ENCODE measurements around the gene CARD8. TPM values are rescaled to one million over a fixed set of nuclear protein-coding genes. Genes with fewer than 3 reads are reported as not detected.
A peak's percentile ranks its signal among the peaks of the same experiment; 100 is the strongest.
"Not testable (repeated sequence)": the region's sequence is repeated elsewhere in the genome, so short reads cannot be mapped to it uniquely, and the experiment has no call there.

The CARD8 gene
- total RNA-seq, 1 donor from 2014 or later: 16.3 TPM

DNA sequence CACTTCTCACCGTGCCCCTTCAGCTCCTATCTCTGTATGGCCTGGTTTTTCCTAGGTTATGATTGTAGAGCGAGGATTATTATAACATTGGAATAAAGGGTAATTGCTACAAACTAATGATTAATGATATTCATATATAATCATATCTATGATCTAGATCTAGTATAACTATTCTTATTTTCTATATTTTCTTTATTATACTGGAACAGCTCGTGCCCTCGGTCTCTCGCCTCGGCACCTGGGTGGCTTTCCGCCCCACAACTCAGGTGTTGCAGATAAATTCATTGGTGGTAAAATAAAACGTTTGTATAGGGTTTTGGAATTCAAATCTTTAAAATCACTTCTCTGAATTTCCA is 4.6 kb upstream of the CARD8 start:
- not testable (repeated sequence) for DNase-seq (ENCODE audit: low read depth)

DNA sequence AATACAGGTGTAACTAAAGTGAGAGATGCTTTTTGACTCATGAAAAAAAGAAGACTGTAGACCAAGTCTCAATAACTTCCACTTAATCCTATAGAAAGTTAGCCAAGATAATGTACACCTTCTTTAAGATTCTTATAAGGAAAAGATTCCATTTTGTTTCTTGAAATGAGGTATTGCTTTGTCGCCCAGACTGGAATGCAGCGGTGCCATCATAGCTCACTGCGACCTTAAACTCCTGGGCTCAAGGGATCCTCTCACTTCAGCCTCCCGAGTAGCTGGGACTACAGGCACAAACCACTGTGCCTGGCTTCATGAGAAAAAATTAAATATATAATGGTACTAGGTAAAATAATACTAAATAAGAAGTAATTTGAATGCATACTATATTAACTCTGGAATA is 3.3 kb upstream of the CARD8 start:
- DNase-seq (ENCODE audit: low read depth): not testable (repeated sequence)

DNA sequence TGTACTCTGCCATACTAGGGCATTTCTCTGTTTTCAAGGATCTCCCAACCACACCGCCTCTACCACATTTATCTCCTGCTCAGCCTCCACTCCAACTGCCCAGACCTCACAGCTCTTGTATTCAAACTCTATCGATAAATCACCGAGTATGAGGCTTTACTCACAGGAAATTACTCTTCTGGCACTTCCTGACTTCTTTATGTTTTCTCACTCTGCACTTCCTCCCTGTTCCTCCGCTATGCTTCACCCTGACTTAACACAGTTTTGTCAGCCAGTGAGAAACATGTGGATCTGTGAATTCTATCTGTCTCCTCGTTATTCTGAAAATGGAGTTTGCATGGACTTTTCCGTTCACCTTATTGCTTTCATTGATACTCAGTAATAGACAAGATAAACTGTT is 2.6 kb upstream of the CARD8 start:
- no peak for DNase-seq (ENCODE audit: low read depth)

DNA sequence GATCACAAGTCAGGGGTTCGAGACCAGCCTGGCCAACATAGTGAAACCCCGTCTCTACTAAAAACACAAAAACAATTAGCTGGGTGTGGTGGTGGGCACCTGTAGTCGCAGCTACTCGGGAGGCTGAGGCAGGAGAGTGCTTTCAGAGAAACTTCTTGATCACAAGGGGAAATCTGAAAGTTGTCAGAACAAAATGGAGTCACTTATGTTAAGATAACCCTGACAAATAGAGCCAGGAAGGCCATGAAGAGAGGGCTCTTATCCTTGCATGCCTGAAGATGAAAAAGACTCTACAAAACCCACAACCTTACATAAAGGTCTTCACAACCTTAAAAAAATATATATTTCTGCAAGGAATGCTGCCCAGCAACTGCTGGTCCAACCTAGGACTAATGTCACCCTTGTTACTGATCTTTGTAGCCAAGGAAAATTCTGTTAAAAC is 1.2 kb downstream of the CARD8 start:
- no peak for DNase-seq (ENCODE audit: low read depth)

DNA sequence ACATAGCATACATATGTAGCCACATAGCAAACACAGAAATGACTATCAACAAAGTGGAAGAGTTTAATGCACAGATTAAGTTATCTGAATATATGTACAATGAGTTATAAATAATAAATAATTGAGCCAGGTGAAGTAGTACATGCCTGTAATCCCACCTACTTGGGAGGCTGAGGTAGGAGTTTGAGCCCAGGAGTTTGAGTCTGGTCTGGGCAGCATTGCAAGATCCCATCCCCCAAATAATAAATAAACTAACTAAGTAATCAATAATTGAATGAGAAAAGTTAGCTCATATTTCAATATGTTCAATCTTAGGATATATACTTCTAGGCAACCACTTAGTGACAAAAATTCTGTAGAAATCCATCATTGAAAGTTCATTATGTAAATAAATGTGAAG is 1.7 kb downstream of the CARD8 start:
- DNase-seq (ENCODE audit: low read depth): no peak

DNA sequence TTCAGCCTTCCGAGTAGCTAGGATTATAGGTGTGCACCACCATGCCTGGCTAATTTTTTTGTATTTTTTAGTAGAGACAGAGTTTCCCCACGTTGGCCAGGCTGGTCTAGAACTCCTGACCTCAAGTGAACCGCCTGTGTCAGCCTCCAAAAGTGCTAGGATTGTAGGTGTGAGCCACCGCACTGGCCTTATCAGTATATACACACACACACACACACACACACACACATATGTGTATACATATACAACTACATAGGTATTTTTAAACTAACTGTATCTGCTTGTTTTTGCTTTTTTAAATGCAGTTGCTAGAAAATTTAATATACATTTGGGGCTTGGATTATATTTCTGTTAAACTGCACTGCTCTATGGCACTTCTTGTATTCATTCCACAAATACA is 3.1 kb downstream of the CARD8 start:
- no peak for DNase-seq (ENCODE audit: low read depth)

DNA sequence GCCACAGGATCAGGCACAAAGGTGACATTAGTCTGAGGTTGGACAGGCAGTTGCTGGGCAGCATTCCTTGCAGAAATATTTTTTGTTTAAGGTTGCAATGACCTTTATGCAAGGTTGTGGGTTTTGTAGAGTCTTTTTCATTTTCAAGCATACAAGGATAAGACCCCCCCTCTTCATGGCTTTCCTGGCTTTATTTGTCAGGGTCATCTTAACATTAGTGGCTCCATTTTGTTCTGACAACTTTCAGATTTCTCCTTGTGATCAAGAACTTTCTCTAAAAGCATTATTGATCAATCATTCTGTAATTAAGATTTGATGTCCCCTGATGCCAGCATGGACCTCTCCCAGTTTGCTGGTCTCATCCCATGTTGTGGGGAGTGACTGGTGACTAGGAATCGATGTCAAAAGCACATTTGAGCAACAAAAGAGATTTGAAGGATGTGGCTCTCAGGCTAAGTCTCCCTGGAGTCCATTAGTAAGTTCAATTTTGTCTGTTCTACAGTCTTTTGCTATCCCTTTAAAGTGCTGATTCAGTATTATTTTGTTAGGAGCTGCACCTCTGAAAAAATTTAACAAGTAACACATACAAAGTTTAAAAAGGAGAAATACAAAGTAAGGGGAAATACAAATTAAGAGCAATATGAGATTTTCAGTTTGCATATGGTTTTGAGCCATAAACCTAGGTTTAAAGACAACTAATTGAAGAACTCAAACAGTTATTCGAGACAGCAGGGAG is 5.3 kb downstream of the CARD8 start:
- no peak for DNase-seq (ENCODE audit: low read depth)

DNA sequence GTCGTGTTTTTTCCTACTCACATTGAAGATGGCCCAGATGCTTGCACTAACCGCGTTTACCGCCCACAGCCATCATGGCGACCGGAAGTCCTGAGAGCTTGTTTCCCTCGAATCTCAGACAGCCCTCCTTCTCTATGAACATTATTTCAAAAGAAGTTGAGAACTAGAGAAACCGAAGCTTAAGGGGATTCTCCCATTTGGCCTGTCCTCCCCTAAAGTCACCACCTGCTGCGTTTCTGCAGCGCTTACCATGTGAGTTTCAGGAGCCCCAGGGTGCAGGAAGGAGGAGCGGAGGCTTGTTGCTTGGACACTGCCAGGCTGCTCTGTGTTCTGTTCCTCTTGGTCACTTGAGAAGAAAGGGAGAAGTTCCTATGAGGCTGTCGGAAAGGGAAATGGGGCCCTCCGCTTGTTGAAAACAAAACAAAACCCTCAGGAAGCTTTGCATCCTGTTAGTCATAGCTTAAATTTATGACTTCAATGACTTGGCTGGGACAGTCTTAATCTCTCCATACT is 6.2 kb downstream of the CARD8 start:
- no peak for DNase-seq (ENCODE audit: low read depth)

DNA sequence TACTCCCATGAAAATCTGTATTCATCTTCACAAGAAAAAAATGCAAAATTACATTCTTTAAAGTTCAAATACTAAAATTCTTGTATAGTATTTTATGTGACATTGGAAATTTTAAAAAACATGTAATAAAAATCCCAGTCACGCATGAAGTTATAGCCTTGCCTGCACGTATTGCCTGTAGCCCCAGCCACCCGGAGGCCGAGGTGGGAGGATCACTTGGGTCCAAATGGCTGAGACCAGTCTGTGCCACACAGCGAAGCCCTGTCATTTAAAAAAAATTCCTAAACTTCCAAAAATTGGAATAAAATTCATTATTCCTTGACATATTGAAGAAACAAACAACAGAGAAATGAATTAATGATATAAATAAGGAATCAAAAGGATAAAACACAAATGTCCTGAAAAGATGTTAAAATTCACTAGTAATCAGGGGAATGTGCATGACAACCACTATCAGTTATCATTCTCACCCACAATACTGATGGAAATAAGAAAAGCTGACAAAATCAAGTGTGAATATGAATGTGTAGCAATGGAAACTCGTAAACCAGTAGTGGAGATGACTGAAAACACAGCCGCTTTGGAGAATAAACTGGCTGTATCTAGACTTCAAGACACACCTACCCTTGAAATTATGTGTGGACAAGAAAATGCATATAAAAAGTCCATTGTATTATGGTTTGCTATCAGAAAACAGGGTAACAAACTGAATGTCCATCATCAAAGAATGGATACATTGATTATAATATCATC is 7.5 kb downstream of the CARD8 start:
- DNase-seq (ENCODE audit: low read depth): no peak

DNA sequence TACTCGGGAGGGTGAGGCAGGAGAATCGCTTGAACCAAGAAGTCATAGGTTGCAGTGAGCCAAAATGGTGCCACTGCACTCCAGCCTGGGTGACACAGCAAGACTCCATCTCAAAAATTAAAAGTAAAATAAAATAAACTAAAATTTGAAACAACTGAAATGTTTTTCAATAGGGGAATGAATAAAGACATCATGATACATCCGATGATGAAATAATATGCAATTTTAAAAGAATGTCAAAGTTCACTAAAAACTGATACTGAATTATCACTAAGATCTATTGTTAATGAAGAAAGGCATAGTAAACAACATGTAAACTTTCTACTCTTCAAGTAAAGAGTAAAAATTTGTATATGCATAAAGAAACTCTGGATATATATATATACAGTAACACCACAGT is 8.5 kb downstream of the CARD8 start:
- DNase-seq (ENCODE audit: low read depth): no peak

DNA sequence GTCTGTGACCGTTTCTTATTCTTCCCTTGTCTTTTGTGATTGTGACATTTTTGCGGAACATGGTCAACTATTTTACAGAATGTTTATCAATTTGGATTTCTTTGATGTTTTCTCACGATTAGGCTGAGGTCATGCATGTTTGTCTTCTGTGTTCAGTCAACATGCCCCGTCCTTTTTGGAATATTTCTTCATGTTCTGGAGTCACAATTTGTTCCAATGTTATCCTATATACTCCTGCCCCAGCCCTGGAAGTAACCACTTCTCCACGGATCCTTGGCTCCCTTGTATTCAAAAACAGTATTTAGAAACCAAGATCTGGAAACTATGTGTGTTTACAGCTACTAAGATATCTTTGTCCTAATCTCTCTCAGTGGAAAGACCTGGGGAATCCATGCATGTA is 9.6 kb downstream of the CARD8 start:
- no peak for DNase-seq (ENCODE audit: low read depth)

DNA sequence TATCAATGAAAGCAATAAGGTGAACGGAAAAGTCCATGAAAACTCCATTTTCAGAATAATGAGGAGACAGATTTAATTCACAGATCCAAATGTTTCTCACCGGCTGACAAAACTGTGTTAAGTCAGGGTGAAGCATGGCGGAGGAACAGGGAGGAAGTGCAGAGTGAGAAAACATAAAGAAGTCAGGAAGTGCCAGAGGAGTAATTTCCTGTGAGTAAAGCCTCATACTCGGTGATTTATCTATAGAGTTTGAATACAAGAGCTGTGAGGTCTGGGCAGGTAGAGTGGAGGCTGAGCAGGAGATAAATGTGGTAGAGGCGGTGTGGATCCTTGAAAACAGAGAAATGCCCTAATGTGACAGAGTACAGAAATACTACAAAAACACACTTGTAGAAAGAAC is 11.4 kb downstream of the CARD8 start:
- DNase-seq (ENCODE audit: low read depth): no peak

DNA sequence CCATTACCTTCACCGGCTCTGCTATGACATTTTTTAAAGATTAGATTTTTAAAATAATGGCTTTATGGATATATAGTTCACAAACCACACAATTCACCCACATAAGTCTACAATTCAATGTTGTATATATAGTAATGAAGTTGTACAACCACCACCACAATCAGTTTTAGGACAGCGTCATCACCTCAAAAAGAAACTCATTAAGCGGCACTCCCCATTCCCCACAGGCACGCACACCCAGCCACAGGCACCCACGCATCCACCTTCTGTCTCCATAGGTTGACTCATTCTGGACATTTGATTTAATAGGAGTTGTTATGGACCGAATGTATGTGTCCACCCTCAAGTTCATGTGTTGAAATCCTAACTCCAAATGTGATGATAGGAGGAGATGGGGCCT is 13.9 kb downstream of the CARD8 start:
- DNase-seq (ENCODE audit: low read depth): not testable (repeated sequence)

DNA sequence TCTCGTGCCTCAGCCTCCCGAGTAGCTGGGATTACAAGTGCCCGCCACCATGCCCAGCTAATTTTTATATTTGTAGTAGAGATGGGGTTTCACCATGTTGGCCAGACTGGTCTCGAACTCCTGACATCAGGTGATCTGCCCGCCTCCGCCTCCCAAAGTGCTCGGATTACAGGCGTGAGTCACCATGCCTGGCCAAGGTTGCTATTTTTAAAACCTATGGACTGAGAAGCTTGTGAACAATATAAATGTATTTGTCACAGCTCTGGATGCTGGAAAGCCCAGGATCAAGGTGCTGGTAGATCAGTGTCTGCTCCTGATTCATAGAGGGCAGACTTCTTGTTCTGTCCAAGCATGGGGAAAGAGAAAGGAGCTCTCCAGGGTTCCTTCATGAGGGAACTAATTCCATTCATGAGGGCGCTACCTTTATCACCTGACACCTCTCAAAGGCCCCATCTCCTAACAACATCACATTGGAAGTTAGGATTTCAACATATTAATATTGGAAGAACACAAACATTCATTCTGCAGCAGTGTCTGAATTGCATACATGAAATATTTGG is 16.1 kb downstream of the CARD8 start:
- peak; percentile 15 for DNase-seq (ENCODE audit: low read depth)

DNA sequence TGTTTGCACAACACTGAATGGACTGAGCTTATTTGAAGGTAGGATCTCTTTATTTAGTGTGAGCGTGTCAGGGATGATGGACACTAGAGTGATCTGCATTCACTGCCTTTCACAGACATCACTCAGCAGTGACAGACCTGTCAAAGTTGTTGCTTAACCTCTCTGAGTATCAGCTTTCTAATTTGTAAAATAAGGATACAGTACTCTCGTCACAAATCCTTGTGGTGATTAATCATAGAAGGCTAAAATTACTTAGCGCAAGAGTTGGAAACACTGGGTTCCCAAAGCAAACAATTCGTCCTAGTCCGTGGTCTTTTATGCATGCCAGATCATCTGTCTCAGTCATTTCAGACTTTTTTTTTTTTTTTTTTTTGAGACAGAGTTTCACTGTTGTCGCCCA is 16.6 kb downstream of the CARD8 start:
- DNase-seq (ENCODE audit: low read depth): no peak

DNA sequence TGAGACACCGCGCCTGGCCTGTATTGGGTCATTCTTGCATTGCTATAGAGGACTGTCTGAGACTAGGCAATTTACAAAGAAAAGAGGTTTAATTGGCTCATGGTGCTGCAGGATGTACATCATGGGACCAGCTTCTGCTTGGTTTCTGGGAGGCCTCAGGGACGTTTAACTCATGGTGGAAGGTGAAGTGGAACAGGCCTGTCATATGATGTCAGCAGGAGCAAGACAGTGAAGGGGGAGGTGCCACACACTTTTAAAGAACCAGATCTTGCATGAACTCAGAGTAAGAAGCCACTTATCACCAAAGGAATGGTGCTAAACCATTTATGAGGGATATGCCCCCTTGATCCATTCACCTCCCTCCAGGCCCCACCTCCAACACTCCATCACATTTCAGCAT is 18.7 kb downstream of the CARD8 start:
- DNase-seq (ENCODE audit: low read depth): no peak

DNA sequence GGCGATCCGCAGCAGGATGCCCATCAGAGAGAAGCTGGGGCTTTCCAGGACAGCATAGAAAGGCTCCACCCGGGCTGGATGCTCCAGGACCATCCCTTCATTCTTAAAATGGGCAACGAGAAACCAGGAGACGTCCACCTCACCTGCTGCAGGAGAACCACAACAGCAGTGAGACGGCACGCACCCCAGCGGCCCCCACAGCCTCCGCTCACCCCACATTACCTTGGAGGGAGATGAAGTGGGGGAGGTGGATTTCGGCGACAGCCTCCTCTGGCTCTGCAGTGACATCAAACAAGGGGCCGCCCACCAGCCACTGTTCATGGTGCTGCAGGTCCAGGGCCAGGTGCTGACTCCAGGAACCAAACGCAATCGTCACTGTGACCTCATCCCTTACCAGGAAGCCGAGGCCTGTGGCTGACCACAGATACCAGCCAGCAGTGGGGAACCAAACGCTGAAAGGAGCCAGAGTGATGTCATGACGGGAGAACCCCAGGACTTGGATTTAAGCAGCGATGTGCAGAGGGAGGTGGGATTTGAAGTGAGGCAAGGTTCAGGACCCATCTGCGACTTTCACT is 25.1 kb downstream of the CARD8 start:
- no peak for DNase-seq (ENCODE audit: low read depth)

DNA sequence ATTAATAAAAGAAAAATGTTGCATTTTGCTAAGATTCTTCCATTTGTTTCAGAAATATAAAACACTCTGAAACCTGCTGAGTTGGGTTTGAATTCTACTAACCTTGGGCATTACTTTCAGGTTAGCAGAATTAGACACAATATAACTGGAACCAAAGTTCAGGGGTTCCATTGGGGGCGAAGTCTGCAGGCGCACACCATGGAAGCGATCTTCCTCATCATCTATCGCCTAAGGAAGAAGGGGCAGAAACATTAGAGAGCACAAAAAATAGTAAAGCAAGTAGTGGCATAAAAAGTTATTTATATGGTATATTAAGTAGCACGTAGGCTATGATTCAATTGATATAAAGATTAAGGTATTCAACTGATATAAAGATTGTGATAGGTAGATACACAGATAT is 34.1 kb downstream of the CARD8 start:
- no peak for DNase-seq (ENCODE audit: low read depth)

DNA sequence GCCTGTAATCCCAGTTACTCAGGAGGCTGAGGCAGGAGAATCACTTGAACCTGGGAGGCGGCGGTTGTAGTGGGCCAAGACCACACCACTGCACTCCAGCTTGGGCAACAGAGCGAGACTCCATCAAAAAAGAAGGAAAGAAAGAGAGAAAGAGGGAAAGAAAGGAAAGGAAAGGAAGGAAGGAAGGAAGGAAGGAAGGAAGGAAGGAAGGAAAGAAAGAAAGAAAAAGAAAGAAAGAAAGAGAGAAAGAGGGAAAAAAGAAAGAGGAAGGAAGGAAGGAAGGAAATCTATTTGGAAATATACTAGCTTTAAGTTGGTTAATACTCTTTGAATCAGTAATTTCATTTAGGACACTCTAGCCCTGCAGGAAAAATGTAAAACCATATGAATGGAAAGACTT is 34.9 kb downstream of the CARD8 start:
- DNase-seq (ENCODE audit: low read depth): not testable (repeated sequence)

DNA sequence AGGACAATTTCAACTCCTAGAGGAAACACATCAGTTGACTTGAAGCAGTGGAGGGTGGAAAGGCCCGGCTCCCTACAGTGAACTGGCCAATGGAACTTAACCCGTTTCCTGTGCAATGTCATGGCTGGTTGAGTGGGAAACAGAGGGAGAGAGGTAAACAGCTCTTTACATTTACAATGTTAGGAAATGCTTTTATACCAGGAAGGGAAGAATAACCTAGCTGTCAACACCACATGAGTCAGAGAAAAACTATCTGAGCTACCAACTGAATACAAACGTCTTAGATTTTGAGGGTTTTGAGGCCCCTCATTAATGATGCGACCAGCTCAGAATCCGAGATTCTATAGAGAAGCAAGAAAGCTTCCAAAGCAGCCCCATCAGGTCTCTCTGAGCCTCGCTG is 36.7 kb downstream of the CARD8 start:
- peak; percentile 77 for DNase-seq (ENCODE audit: low read depth)

DNA sequence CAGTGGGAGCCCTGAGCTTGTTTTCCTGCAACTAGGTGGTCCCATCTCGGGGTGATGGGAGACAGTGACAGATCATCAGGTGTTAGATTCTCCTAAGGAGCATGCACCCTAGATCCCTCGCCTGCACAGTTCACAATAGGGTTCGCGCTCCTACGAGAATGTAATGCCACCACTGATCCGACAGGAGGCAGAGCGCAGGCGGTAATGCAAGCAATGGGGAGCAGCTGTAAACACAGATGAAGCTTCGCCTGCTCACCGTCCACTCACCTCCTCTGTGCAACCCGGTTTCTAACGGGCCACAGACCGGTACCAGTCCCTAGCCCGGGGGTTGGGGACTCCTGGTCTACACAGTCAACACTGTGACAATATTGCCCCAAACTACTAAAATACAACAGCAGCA is 38.8 kb downstream of the CARD8 start:
- DNase-seq (ENCODE audit: low read depth): no peak

DNA sequence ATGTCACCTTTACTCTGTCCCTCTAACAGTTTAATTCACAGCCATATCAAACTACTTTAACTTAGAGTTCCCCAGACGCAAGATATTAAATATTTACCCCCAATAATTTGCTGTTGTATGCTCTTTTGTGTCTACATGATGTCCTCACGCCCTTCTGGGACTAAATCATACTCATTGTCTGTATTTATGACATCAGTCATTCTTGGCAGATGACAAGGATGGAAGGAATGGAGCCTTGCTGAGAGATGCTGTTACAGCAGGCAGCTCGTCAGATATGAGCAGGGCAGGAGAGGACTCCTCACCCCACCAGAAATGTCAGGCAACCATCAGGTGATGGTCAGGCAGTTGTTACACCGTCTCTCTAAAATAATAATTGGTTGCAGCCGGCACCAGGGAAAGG is 41.8 kb downstream of the CARD8 start:
- DNase-seq (ENCODE audit: low read depth): no peak

DNA sequence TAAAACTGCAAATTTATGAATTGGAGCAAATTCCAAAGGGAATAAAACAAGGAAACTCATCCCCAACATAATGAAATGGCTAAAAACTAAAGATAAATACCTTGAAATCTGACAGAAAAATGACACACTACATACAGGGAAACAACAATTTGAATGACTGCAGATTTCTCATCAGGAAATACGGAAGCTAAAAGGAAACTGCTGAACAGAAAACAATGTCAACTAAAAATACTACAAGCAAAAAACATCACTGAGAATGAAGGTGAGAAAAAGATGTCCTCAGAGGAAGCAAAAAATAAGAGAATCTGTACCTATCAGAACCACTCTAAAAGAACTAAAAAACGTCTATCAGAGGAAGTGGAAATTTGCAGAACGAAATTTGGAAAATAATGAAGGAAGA is 45.7 kb downstream of the CARD8 start:
- DNase-seq (ENCODE audit: low read depth): no peak

All from renal cortical epithelial cell (primary cell).